Upper lobe of right lung (tissue), 1 donor: ENCODE data around the gene EPHX1. TPM values are rescaled to one million over a fixed set of nuclear protein-coding genes. Genes with fewer than 3 reads are reported as not detected.
"Not testable (repeated sequence)": the region's sequence is repeated elsewhere in the genome, so short reads cannot be mapped to it uniquely, and the experiment has no call there.

Experiments
- ATAC-seq: fragments of 200-7000 bp; cut with Tn5 transposase; one replicate; pipeline ENCODE4 v1.9.1; 2020; ENCODE audit warnings: mild to moderate bottlenecking, moderate library complexity
- DNase-seq: peaks from one replicate; pipeline ENCODE4 v3.0.0-alpha.2; 2020
- H3K27ac ChIP-seq: fragments of 200-600 bp; one replicate; pipeline ENCODE4 v1.8.0; 2022
- H3K27me3 ChIP-seq: fragments of 200-600 bp; one replicate; pipeline ENCODE4 v1.8.0; 2022; ENCODE audit warnings: mild to moderate bottlenecking
- H3K36me3 ChIP-seq: fragments of 200-600 bp; one replicate; pipeline ENCODE4 v1.8.0; 2022
- H3K4me1 ChIP-seq: fragments of 200-600 bp; one replicate; pipeline ENCODE4 v1.8.0; 2022
- H3K4me3 ChIP-seq: fragments of 200-600 bp; one replicate; pipeline ENCODE4 v1.8.0; 2022; ENCODE audit warnings: mild to moderate bottlenecking
- H3K9me3 ChIP-seq: fragments of 200-600 bp; one replicate; pipeline ENCODE4 v1.8.0; 2022
- intact Hi-C: fragments of 100-400 bp; cut with DNase I; formaldehyde crosslinking; loops from one replicate; pipeline ENCODE4 v1.11.0; 2022
- total RNA-seq: library from RNA; stranded (reverse); fragmentation: NEBNext Ultra II Directional; extraction: Animal tissue kit (Norgen Biotek cat#: 25700); gene quantifications from one replicate; pipeline ENCODE4 v1.2.1, GENCODE V29; 2021
- TF ChIP-seq, protein P1 (sequence below): fragments of 200-600 bp; IDR thresholded peaks from one replicate; pipeline ENCODE4 v1.8.0; 2022; ENCODE audit warnings: antibody characterized with exemption
- donor health status: DM: no; HTN: yes; CAD: no; lungs with severe emphysema.

The EPHX1 gene
- total RNA-seq, 1 donor from 2014 or later: 245 TPM

DNA sequence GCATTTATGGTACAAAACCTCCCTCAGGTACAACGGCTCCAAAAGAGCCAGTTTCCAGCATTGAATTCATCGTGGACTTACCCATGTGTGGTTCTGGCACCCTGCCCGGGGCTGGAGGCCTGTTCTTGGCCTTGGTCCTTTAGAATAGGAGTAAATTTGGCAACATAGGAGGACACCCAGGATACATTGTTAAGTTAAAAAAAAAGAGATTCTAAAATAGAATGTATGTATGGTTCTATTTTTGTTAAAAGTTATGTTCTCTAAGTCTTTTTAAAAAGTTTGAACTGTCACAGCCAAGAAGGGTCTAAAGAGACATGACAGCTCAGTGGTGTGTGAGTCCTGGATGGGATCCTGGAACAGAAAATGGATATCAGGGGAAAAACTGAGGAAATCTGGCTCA is 25.9 kb downstream of the EPHX1 start:
- Histone ChIP-seq H3K27me3 (no peaks in the 10 kb centered on the region), H3K4me3 (no peak overlapping the region), H3K36me3 (peaks cover 76% of the 10 kb centered on the region), H3K27ac (peak overlapping the region; percentile 15), H3K4me1 (peaks cover 12% of the 10 kb centered on the region), H3K9me3 (no peaks in the 10 kb centered on the region)
- ATAC-seq: no peak
- DNase-seq: peak; percentile 77
- intact Hi-C loops: no loop called here
- TF ChIP-seq, protein P1, sequence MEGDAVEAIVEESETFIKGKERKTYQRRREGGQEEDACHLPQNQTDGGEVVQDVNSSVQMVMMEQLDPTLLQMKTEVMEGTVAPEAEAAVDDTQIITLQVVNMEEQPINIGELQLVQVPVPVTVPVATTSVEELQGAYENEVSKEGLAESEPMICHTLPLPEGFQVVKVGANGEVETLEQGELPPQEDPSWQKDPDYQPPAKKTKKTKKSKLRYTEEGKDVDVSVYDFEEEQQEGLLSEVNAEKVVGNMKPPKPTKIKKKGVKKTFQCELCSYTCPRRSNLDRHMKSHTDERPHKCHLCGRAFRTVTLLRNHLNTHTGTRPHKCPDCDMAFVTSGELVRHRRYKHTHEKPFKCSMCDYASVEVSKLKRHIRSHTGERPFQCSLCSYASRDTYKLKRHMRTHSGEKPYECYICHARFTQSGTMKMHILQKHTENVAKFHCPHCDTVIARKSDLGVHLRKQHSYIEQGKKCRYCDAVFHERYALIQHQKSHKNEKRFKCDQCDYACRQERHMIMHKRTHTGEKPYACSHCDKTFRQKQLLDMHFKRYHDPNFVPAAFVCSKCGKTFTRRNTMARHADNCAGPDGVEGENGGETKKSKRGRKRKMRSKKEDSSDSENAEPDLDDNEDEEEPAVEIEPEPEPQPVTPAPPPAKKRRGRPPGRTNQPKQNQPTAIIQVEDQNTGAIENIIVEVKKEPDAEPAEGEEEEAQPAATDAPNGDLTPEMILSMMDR: no peak

DNA sequence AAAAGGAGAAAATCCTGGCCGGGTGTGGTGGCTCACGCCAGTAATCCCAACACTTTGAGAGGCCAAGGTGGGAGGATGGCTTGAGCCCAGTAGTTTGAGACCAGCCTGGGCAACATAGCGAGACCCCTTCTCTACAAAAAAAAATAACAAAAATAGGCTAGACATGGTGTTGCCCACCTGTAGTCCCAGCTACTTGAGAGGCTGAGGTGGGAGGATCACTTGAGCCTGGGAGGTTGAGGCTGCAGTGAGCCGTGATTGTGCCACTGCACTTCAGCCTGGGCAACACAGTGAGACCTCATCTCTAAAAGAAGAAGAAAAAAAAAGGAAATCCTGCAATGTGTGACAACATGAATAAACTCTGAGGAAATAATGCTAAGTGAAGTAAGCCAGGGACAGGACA is 26.4 kb downstream of the EPHX1 start:
- peaks cover 12% of the 10 kb centered on the region for H3K4me1 ChIP-seq
- DNase-seq, H3K9me3 ChIP-seq, ATAC-seq, intact Hi-C loops, H3K27me3 ChIP-seq, H3K27ac ChIP-seq, H3K4me3 ChIP-seq: not testable (repeated sequence)
- H3K36me3 ChIP-seq: peaks cover 73% of the 10 kb centered on the region

DNA sequence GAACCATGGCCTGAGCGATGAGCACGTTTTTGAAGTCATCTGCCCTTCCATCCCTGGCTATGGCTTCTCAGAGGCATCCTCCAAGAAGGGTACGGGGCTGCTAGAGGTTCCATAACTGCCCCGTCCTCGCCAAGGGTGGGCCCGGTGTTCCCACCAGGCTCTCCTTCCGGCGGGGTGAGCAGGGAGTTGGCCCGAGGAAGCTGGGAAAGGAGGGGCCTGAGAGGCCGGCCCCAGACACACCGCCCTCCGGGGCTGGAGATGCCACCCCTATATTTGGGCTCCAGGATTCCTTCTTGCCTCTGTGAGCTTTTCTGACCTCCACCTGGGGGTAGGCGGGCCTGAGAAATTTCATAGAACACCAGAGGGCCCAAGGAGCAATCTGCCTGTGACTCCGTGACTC is 28.9 kb downstream of the EPHX1 start:
- Histone ChIP-seq H3K4me3 (no peak overlapping the region), H3K36me3 (peaks cover 72% of the 10 kb centered on the region), H3K9me3 (no peaks in the 10 kb centered on the region), H3K27me3 (no peaks in the 10 kb centered on the region), H3K27ac (no peak overlapping the region), H3K4me1 (peaks cover 12% of the 10 kb centered on the region)
- no peak for DNase-seq
- intact Hi-C loops: no loop called here
- ATAC-seq: no peak
- TF ChIP-seq, protein P1: no peak

DNA sequence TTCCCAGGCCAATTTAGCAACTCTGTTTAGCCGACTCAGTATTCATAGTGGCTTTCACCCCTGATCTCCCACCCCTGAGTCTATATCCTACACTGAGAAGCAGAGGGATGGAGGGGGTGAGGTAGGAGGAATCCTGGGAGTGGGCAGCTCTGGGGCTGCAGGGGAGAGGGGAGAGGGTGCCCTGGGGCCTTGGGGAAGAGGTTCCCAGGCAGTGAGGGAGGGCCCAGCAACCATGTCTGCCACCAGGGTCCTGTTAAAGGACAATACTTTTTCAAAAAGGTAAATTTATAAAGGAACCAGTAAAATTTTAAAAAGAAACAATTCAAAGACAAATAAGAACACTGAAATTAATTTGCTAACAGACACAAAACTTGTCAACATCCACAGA is 30.3 kb downstream of the EPHX1 start:
- H3K9me3 ChIP-seq: no peaks in the 10 kb centered on the region
- H3K4me3 ChIP-seq: no peak overlapping the region
- TF ChIP-seq, protein P1: no peak
- no peak overlapping the region for H3K27ac ChIP-seq
- H3K36me3 ChIP-seq: peaks cover 81% of the 10 kb centered on the region
- H3K4me1 ChIP-seq: peaks cover 6% of the 10 kb centered on the region
- ATAC-seq: no peak
- DNase-seq: no peak
- intact Hi-C loops: no loop called here
- no peaks in the 10 kb centered on the region for H3K27me3 ChIP-seq

GRCh38 chr1:225840713-225841112 is 30.8 kb downstream of the EPHX1 start:
- no peaks in the 10 kb centered on the region for H3K27me3 ChIP-seq
- TF ChIP-seq, protein P1: no peak
- ATAC-seq (no peak), DNase-seq (no peak)
- no peaks in the 10 kb centered on the region for H3K9me3 ChIP-seq
- peaks cover 5% of the 10 kb centered on the region for H3K4me1 ChIP-seq
- H3K4me3 ChIP-seq: no peak overlapping the region
- intact Hi-C loops: no loop called here
- H3K27ac ChIP-seq: no peak overlapping the region
- peaks cover 77% of the 10 kb centered on the region for H3K36me3 ChIP-seq

DNA sequence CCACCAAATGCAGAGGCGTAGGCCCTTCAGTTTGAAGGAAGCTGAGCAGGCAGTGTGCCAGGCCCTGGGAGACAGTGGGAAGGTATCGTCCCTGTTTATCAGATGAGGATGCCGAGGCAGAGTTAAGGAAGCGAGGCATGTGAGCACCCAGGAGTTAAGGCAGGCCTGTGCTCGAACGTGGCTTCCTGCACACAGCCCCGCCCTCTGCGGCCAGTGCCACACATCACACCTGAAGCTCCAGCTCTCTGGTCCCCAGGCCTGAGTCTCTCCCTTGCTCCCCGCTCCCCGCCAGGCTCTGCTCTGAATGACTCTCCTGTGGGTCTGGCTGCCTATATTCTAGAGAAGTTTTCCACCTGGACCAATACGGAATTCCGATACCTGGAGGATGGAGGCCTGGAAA is 32.1 kb downstream of the EPHX1 start:
- no peak for ATAC-seq
- no peak for DNase-seq
- no peaks in the 10 kb centered on the region for H3K9me3 ChIP-seq
- H3K27ac ChIP-seq: no peak overlapping the region
- TF ChIP-seq, protein P1: no peak
- H3K27me3 ChIP-seq: no peaks in the 10 kb centered on the region
- H3K36me3 ChIP-seq: peaks cover 80% of the 10 kb centered on the region
- H3K4me1 ChIP-seq: peaks cover 3% of the 10 kb centered on the region
- intact Hi-C loops: no loop called here
- no peak overlapping the region for H3K4me3 ChIP-seq
